Muscle of back (tissue), 11 donors: ENCODE measurements around the gene ARID4B. TPM values are rescaled to one million over a fixed set of nuclear protein-coding genes. Genes with fewer than 3 reads are reported as not detected.
"Not testable (repeated sequence)": the region's sequence is repeated elsewhere in the genome, so short reads cannot be mapped to it uniquely, and the experiment has no call there.

ENCODE experiments used
- DNase-seq, 3 donors: peaks; one replicate each; pipeline versions ENCODE4 v3.0.0 to v3.0.0-alpha.2; 2013
- polyA plus RNA-seq, 10 donors: library from polyadenylated mRNA; unstranded; fragments of 120-200 nt; gene quantifications; one replicate each; pipeline ENCODE4 v1.2.1, GENCODE V29; 2013; ENCODE audit not compliant: insufficient read length in 10 of 10

Gene ARID4B
- polyA plus RNA-seq, 10 donors = 19.5 to 26.0 (median 22.6) TPM

DNA sequence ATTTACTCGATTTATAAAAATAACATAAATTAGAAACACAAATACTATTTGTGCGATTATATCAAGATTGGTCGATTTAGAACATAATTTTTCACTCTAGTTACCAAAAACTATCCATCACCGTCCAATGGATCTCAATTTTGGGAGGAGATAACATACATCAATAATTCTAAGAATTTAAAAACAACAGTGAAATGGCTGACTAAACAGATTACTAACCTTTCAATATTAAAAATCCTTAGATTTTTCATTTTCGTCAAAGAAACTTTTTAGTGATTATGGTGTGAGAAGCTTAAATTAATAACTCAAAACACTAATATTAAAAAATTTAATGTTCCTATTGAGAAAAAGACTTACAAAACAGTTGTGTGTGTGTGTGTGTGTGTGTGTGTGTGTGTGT, 91.9 kb downstream of the ARID4B start:
- DNase-seq = no peak

DNA sequence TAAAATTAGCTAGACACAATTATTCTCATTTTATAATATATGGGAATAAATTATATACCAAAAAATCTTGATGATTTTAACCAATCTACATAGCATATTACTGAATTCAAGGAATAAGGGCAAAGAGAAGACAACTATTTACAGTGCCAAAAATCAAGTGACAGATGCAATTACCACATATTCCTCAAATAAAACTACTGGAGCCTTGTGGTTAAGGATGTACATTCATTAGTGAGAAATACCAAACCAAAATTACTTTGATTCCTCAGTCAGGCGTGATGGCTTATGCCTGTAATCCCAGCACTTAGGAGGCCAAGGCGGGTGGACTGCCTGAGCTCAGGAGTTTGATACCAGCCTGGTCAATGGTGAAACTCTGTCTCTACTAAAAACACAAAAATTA, 98.1 kb downstream of the ARID4B start:
- no peak for DNase-seq

DNA sequence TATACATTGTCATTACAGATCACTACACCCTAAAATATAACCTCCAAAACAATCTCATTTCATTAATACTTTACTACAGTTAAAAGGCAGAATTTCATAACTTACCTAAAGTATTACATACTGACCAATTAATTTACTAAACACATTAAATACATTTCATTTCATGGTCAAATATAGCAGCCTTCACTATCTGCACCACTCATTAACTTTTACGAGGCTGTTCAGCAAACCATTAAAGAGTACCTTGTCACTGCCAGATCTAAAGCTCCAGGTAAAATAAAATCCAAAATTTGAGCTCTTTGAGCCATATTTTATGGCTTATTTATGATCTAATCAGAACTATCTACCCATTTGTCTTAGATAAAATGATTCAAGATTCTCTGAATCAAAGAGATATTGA, 100.6 kb downstream of the ARID4B start:
- DNase-seq = no peak

DNA sequence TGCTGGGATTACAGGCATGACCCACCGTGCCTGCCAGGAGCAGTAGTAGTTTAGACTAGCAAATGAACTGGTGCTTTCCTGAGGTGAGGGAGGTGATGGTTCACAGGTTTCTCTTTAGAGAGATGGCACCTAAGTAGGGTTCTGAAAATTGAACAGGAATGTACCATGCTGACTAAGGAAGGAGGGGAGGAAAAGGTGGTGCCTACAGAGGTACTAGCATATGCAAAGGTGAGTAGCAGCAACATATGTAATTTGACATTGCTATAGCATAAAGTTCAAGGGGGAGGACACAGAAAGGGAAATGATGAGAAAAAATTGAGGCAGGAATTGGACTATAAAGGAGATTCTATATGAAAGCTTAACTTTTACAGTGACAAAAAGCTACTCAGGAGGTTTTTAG, 101.0 kb downstream of the ARID4B start:
- no peak for DNase-seq

DNA sequence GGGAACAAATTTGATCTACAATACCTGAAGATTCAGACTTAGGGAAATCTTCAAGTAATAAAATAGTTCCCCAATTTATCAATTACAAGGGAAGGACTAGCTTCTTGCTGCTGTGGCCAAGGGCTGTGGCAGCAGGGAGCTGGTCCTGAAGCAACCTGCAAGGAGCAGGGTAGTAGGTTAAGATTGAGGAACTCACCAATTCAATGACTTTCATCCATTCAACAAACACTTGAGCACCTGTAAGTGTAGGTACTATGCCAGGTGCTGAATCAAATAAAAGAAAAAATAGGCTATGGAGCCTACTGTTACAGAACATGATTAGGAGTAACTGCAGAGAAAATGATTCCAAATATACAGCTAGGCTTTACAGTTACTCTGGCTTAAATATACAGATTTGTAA, 102.7 kb downstream of the ARID4B start:
- DNase-seq = no peak

DNA sequence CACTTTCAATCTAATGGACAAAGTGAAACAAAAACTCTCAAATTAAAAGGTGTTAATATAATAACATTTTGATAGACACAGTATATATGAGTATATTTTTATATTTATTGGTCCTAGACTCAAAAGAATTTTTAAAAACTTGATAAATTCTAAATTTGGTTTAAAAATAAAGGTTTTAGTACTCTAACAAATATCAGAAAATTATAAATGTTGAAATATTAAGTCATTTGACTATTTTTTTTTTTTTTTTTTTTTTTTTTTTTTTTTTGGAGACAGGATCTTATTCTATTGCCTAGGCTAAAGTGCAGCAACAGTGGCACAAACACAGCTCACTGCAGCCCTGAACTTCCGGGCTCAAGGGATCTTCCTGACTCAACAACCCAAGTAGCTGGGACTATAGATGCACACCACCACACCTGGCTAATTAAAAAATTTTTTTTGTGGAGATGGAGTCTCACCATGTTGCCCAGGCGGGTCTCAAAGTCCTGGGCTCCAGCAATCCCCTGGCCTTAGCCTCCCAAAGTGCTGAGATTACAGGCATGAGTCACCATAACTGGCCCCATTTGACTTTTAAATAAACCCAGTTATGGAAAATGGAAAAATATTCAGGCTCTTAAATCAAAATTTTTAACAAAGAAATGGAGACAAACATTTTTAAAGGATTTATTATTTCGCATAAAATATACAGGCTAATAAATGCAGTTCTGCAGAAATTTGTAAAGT, 106.2 kb downstream of the ARID4B start:
- DNase-seq = no peak

DNA sequence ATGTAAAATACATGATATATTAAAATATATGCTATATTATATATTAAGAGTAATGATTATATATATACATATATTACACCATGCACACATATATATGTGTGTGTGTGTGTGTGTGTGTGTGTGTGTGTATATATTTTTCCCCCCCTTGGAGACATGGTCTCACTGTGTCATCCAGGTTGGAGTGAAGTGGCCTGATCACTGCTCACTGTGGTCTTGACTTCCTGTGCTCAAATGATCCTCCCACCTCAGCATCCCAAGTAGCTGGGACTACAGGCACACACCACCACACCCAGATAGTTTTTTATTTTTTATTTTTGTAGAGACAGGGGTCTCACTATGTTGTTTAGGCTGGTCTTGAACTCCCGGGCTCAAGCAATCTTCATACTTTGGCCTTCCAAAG, 112.5 kb downstream of the ARID4B start:
- DNase-seq = no peak

DNA sequence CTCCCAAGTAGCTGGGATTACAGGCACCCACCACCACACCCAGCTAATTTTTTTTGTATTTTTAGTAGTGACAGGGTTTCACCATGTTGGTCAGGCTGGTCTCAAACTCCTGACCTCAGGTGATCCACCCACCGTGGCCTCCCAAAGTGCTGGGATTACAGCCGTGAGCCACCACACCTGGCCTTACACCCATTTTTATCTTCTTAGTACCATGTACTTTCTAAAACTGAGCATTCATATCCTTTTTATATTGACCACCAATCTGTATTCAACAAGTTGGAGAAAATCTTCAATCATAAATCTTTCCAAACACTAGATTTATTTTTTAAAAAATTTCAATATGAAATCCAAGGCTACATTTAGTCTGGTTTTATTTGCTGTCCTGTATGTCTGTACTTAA, 113.0 kb downstream of the ARID4B start:
- DNase-seq = not testable (repeated sequence)

DNA sequence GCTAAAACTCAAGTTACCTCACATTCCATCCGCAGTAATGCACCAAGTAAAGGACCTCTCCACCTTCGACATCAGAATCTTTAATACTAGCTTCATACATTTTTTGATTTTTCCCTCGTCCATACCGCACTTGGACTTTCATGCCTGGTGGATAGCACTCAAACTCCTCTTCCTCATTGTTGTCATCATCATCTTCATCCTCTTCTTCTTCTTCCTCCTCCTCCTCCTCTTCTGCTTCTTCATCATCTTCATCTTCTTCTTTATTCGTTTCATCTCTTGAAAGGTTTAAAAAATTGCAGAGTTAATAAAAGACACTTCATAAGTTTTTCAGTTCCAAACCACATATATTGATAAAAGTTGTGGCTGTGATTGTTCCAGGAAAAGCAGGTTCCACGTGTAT, 114.2 kb downstream of the ARID4B start:
- no peak for DNase-seq

DNA sequence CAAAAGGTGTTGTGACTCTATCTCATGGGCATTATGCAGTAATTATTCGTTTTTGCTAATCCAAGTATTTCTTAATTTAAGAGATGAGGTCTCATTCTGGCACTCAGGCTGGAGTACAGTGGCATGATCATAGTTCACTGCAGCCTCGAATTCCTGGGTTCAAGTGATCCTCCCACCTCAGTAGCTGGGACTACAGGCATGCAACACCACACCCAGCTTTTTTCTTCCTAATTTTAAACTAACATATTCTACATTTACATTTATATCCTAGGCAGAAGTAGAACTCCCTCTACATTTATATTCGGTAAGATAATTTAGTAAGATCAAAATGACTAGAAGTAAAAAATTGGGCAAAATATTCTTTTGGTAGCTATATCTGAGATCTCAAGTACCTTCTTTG, 116.5 kb downstream of the ARID4B start:
- DNase-seq = no peak

DNA sequence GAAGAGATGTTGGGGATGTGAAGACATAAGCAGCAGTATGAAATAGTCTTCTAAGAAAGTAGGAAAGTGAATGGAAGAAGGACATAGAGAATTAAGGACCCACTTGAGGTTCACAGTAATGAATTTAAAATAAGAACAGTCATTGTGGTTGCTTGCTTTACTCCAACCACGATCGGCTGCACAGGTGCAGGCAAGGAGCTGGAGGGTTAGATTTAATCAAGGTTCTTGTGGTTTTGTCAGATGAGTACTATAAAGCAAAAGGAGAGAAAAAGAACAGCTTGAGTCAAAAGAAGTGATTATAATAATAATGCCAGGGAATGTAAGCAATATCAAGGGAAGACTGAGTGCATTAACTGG, 120.8 kb downstream of the ARID4B start:
- DNase-seq = no peak

DNA sequence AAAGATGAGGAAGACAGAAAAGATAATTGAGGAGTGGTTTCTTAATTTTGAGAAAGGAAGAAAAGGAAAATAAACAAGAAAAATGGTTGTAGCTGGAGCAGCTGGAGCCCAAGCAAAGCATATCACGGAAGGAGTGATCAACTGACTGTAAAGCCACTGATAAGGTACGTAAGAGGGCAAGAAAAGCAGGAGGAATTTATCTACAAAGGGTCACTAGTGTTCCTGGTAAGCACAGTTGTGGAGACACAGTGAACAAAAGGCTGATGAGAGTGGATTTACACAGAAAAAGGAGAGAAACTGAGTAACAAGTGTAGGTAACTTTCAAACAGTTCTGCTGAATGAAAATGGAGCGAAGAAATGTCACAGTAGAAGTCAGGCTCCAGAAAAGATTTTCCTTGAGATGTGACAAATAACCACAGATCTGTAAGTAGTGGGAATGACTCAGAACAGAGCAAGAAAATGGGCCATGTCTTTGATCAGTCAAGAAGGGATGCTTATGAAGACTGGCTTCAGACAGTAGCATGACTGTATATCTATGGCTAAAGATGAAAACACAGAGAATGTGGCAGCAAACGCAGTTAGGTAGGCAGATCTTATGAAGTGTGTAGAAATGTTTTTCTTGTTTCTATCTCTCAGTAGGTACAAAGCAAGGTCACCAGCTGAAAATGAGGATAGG, 121.3 kb downstream of the ARID4B start:
- no peak for DNase-seq

DNA sequence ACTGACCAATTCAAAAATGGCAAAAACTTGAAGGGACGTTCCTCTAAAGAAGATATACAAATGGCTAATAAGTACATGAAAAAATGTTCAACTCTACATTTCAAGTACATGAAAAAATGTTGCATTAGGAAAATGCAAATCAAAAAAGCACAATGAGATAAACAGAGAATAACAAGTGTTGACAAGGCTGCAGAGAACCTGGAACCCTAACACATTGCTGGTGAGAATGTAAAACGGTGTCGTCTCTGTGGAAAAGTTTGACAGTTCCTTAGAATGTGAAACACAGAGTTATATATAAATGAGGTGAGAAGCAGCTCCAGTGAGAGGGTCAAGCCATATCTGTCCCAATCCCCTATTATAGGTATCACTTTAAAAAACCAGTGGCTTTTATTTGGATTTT, 122.3 kb downstream of the ARID4B start:
- DNase-seq = no peak

DNA sequence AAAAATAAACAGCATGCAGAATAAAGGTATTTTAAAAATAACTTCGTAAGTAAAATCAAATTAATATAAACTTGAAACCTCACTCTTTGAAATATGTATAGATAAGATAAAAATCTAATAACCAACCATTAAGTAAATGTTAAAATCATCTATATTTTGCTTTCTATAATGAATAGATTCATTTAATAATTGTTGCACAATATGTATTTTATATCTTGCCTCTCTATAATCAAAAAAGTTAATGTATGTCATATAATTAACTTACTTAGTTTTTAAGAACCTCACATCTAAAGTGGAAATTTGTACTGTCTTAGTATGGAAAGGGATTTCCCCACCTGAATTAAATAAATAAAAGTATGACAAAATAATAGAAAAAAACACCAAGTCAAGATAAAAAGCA, 124.6 kb downstream of the ARID4B start:
- no peak for DNase-seq

DNA sequence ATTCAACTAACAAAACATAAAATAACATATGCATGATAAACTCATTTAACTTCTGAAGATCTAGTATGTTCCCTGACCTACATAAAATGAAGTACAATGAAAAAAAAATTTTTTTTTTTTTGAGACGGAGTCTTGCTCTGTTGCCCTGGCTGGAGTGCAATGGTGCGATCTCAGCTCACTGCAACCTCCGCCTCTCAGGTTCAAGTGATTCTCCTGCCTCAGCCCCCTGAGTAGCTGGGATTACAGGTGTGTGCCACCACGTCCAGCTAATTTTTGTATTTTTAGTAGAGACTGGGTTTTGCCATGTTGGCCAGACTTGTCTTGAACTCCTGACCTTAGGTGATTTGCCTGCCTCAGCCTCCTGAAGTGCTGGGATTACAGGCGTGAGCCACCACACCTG, 125.5 kb downstream of the ARID4B start:
- not testable (repeated sequence) for DNase-seq

DNA sequence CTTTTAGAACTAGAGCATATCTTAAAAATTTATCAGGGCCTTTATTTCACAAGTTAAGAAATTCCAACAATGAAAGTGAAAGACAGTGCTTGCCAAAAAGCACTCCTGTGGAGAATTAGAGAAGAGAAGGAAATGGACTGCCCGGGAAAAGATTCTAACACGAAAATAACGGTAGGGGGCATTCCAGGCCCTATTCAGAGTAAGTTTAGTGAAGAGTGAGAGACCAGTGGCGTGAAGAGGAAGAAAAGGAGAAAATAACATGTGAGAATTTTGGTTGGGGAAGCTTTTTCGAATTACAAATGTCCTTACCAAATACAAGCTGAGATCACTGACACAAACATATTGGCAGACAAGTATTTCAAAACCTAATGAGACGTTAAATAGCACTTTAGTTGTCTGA, 128.5 kb downstream of the ARID4B start:
- peak; percentile 8 to 47 (median 20) for DNase-seq

DNA sequence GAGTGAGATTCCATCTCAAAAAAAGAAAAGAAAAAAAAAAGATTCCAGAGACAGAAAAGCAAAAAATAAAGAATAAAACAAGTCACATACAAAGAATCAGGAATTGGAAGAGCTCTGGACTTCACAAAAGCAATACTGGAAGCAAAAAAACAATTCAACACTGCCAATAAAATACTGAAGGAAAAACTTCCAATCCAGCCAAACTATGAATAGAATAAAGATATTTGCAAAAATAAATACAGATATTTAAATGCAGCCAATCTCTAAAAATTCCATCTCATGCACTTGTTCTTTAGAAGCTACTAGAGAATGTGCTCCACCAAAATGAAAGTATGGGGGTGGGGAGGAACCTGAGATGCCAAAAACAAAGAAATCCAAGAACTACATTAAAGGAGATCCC, 137.5 kb downstream of the ARID4B start:
- DNase-seq = peak; percentile 6 to 34 (median 7)

DNA sequence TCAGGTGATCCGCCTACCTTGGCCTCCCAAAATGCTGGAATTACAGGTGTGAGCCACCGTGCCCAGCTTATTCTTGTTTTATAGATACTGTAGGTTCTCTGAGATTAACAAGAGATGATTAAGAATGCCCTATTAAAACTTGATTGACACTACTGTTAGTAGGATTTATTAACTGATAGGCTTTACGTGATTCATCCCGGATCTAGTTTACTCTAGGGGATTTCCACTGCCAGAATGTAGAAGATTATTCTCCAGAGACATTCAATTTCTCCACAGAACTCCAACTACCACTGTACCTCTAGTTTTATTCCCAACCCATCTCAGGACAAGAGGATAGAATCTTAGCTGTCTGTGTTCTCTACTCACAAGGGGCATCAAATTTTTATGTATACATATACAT, 140.7 kb downstream of the ARID4B start:
- no peak for DNase-seq

DNA sequence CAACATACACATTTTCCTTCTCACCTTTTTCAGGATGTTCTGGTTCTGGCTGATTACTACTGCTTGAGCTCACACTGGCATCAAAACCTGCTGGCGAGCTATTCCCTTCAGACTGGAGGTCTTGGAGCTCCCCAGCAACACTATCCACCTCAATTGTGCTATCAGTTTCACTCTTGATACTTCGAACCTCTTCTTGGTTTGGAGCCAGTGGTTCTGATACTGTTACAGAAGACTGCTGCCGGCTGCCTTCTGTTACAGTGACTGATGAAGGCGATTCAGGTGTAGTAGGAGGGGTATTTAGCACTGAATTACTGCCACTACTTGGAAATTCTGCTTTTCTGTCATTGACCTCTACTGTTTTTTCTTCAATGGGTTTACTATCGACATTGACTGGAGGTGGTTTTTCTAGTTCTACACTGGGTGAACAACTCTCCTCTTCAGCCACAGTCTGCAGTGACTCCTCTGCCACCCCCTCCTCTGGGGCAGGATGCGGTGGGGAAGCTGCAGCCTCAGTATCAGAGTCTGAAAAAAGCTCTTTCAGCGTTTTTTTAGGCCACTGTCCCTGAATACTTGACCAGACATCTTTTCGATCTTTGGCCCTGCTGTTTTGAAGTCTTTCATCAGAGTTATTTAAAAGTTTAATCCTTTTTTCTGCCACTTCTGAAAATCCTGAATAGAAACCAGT, 146.3 kb downstream of the ARID4B start:
- no peak for DNase-seq

DNA sequence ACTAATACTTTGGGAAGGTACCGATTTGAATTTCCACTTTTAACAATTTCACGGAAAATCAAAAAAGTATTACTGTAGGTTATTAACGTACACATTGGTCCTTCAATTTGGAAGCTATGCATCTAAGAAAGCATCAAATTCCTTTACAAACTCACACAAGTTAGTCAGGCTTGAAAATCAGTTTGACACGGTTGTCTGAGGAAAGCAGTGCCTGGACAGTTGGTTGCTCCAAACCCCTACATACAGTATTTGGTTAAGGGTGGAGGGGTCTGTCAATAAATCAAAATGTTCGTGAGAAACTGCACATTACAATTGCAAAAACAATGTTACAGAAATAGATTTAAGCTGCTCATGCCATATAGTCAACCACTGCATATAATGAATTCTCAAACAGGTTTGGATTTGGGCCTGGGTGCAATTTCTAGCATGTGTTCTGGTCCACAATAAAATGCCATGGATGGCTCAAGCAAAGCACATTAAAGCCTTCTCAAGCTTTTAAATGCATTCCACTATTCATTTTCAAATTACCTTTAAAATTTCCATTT, 147.0 kb downstream of the ARID4B start:
- DNase-seq = no peak

DNA sequence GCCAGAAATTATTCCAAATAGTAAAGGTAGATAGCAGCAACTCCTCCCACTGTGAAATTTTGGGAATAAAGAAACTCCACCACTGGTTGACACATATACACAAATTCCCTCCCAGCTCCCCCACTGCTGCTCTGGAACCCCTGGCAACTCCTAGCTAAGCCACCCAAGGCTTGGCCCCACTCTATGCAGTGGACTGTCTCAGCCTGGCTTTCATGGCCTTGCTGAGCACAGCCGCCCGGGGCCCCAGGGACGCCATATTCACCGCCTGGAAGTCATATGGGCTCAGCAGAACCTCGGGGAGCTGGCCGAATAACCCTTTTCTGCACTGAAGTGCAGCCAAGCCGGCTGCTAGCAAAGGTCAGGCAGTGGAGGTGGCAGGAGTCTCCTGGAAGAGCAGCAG, 151.5 kb downstream of the ARID4B start:
- DNase-seq = no peak

DNA sequence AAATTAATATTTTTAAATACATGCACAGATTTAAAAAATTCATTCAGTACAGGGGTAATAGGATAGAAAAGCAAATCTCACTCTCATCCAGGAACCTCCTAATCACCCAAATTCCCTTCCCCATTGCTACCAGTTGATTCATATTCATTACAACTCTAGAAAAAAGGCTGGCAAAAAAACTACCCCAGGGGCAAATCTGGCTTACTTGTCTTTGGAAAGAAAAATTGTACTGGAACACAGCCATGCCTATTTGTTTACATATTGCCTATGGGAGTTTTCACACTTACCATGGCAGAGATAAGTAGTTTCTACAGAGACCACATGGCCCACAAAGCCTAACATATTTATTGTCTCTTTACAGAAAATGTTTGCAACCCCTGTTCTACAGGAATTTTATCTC, 158.0 kb downstream of the ARID4B start:
- DNase-seq = no peak

DNA sequence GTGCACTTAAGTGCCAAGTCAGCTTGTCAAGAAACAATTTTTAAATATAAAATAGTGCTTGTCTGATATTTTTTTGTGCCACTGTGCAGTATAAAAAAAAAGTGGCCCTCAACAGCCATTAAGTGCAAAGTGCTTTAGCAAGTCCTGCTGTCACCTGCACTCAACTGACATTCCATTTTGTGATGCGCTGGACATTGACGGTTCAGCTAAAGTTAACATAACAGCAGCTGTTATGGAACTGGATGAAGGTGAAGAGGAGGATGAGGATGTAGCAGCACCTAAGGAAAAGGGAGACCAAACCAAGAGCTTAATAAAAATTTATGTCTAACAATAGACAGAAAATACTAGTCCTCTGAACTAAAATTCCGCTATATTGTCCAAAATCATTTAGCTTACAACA, 159.6 kb downstream of the ARID4B start:
- DNase-seq = no peak
